ENCODE data around the gene SSR1. TPM values are rescaled to one million over a fixed set of nuclear protein-coding genes. Genes with fewer than 3 reads are reported as not detected.

SSR1 gene
- total RNA-seq, 4 donors from 2014 or later, result 55.9 to 113 (median 74.8) TPM

DNA sequence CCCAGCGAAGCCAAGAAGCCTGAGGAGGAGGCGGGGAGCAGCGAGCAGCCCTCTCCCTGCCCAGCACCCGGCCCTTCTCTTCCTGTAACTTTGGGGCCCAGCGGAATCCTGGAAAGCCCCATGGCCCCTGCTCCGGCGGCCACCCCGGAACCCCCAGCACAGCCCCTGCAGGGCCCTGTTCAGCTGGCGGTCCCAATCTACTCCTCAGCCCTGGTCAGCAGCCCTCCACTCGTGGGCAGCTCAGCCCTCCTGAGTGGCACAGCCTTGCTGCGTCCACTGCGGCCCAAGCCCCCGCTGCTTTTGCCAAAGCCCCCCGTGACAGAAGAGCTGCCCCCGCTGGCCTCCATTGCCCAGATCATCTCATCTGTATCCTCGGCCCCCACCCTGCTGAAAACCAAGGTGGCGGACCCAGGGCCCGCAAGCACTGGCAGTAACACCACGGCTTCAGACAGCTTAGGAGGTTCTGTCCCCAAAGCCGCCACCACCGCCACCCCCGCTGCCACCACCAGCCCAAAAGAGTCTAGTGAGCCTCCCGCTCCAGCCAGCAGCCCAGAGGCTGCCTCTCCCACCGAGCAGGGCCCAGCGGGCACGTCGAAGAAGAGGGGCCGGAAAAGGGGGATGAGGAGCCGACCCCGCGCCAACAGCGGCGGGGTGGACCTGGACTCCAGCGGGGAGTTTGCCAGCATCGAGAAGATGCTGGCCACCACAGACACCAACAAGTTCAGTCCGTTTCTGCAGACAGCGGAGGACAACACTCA lies 81.9 kb downstream of the SSR1 start:
- no peak for DNase-seq
- Histone ChIP-seq H3K27me3 (no peaks in the 10 kb centered on the region), H3K4me3 (replicated peaks in 1 of 3) (no peak overlapping the region), H3K36me3 (peaks cover 46 to 54% of the 10 kb centered on the region in 2 donors), H3K9me3 (no peaks in the 10 kb centered on the region), H3K4me1 (peaks cover 20 to 23% of the 10 kb centered on the region in 2 donors), H3K27ac (peak overlapping the region in 2 of 3 donors; percentile 58 to 70)
- TF ChIP-seq, protein P1, sequence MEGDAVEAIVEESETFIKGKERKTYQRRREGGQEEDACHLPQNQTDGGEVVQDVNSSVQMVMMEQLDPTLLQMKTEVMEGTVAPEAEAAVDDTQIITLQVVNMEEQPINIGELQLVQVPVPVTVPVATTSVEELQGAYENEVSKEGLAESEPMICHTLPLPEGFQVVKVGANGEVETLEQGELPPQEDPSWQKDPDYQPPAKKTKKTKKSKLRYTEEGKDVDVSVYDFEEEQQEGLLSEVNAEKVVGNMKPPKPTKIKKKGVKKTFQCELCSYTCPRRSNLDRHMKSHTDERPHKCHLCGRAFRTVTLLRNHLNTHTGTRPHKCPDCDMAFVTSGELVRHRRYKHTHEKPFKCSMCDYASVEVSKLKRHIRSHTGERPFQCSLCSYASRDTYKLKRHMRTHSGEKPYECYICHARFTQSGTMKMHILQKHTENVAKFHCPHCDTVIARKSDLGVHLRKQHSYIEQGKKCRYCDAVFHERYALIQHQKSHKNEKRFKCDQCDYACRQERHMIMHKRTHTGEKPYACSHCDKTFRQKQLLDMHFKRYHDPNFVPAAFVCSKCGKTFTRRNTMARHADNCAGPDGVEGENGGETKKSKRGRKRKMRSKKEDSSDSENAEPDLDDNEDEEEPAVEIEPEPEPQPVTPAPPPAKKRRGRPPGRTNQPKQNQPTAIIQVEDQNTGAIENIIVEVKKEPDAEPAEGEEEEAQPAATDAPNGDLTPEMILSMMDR (IDR thresholded peaks at IDR 0.05), result no peak
- TF ChIP-seq POLR2A (IDR thresholded peaks at IDR 0.05), result no peak
- intact Hi-C loops (cut with DNase I), result no loop called here
- WGBS, 2 donors, result 97 to 98% methylated on average over 16 to 35 of the region's 37 CpGs

DNA sequence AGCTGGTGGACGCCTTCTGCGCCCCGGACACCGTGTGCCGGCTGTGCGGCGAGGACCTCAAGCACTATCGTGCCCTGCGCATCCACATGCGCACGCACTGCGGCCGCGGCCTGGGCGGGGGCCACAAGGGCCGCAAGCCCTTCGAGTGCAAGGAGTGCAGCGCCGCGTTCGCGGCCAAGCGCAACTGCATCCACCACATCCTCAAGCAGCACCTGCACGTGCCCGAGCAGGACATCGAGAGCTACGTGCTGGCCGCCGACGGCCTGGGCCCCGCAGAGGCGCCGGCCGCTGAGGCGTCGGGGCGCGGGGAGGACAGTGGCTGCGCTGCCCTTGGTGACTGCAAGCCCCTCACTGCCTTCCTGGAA lies 82.7 kb downstream of the SSR1 start:
- Histone ChIP-seq H3K27ac (no peak overlapping the region), H3K4me1 (peaks cover 12 to 15% of the 10 kb centered on the region in 2 donors), H3K27me3 (no peaks in the 10 kb centered on the region), H3K36me3 (peaks cover 50 to 58% of the 10 kb centered on the region in 2 donors), H3K4me3 (replicated peaks in 1 of 3) (no peak overlapping the region), H3K9me3 (no peaks in the 10 kb centered on the region)
- no peak for TF ChIP-seq POLR2A (IDR thresholded peaks at IDR 0.05)
- TF ChIP-seq, protein P1 (IDR thresholded peaks at IDR 0.05), result no peak
- no peak for DNase-seq
- WGBS, 2 donors, result 97 to 99% methylated on average over 33 to 39 of the region's 39 CpGs
- intact Hi-C loops (cut with DNase I), result no loop called here

DNA sequence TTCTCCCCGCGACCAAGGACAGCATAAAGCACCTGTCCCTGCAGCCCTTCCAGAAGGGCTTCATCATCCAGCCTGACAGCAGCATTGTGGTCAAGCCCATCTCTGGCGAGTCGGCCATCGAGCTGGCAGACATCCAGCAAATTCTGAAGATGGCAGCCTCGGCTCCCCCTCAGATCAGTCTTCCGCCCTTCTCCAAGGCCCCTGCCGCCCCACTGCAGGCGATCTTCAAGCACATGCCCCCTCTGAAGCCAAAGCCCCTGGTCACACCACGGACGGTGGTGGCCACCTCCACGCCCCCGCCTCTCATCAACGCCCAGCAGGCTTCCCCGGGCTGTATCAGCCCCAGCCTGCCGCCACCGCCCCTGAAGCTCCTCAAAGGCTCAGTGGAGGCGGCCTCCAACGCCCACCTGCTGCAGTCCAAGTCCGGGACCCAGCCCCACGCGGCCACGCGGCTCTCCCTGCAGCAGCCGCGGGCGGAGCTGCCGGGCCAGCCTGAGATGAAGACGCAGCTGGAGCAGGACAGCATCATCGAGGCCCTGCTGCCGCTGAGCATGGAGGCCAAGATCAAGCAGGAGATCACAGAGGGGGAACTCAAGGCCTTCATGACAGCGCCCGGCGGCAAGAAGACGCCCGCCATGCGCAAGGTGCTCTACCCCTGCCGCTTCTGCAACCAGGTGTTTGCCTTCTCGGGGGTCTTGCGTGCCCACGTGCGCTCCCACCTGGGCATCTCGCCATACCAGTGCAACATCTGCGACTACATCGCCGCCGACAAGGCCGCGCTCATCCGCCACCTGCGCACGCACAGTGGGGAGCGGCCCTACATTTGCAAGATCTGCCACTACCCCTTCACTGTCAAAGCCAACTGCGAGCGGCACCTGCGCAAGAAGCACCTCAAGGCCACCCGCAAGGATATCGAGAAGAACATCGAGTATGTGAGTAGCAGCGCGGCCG lies 83.3 kb downstream of the SSR1 start:
- no peak for DNase-seq
- 96 to 97% methylated on average over 31 to 57 of the region's 62 CpGs for WGBS, 2 donors
- no peaks in the 10 kb centered on the region for H3K9me3 ChIP-seq
- no peaks in the 10 kb centered on the region for H3K27me3 ChIP-seq
- intact Hi-C loops (cut with DNase I), result no loop called here
- no peak overlapping the region for H3K4me3 ChIP-seq (replicated peaks in 1 of 3)
- H3K27ac ChIP-seq, result no peak overlapping the region
- peaks cover 54 to 58% of the 10 kb centered on the region in 2 donors for H3K36me3 ChIP-seq
- TF ChIP-seq POLR2A (IDR thresholded peaks at IDR 0.05), result no peak
- TF ChIP-seq, protein P1 (IDR thresholded peaks at IDR 0.05), result no peak
- H3K4me1 ChIP-seq, result peaks cover 8 to 10% of the 10 kb centered on the region in 2 donors

DNA sequence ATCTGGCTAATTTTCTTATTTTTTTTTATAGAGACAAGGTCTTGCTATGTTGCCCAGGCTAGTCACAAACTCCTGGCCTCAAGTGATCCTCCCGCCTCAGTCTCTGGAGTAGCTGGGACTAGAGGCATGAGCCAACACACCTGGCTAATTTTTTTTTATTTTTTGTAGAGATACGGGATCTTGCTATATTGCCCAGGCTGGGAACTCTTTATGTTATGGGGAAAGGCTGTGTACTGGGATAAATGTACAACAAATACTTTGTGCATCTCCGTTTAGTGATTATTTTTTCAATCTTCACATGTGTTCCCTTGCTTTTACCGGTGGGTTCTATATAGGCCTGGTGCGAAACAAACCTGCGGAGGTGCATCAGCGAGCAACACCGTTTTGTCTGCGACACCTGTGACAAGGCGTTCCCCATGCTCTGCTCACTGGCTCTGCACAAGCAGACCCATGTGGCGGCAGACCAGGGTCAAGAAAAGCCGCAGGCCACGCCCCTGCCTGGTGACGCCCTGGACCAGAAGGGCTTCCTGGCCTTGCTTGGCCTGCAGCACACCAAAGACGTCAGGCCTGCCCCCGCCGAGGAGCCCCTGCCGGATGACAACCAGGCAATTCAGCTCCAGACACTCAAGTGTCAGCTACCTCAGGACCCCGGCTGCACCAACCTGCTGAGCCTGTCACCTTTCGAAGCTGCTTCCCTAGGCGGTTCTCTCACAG lies 84.2 kb downstream of the SSR1 start:
- H3K27me3 ChIP-seq, result no peaks in the 10 kb centered on the region
- TF ChIP-seq, protein P1 (IDR thresholded peaks at IDR 0.05), result no peak
- no peak for TF ChIP-seq POLR2A (IDR thresholded peaks at IDR 0.05)
- no peak for DNase-seq
- intact Hi-C loops (cut with DNase I), result no loop called here
- H3K4me3 ChIP-seq (replicated peaks in 1 of 3), result no peak overlapping the region
- peaks cover 8 to 10% of the 10 kb centered on the region in 2 donors for H3K4me1 ChIP-seq
- H3K27ac ChIP-seq, result no peak overlapping the region
- WGBS, 2 donors, result 89 to 99% methylated on average over 15 to 17 of the region's 21 CpGs
- H3K9me3 ChIP-seq, result no peaks in the 10 kb centered on the region
- peaks cover 54 to 58% of the 10 kb centered on the region in 2 donors for H3K36me3 ChIP-seq

All from thyroid gland (tissue), 4 donors.